Activated CD4-positive, alpha-beta T cell treated with anti-CD3 and anti-CD28 coated beads, Interleukin-2, Interleukin-4, amounts not matched to agents 100 ng/mL and 50 ng/mL, durations not matched to agents 16 hours and 8 hours (primary cell): ENCODE results near the gene ATP8A2.
"Not testable (repeated sequence)": the region's sequence is repeated elsewhere in the genome, so short reads cannot be mapped to it uniquely, and the experiment has no call there.

ENCODE experiments used
- DNase-seq: peaks from one replicate; pipeline ENCODE4 v3.0.0-alpha.2; 2020; ENCODE audit warnings: low spot score

Gene ATP8A2

GRCh38 chr13:25923217-25924085, 551.7 kb downstream of the ATP8A2 start:
- DNase-seq: no peak

GRCh38 chr13:25927363-25927762, 555.6 kb downstream of the ATP8A2 start:
- DNase-seq: no peak

GRCh38 chr13:25927932-25928331, 556.2 kb downstream of the ATP8A2 start:
- no peak for DNase-seq

- no peak for DNase-seq
Observed at GRCh38 chr13:25928941-25929505, 557.2 kb downstream of the ATP8A2 start.

GRCh38 chr13:25929816-25930215, 558.0 kb downstream of the ATP8A2 start:
- DNase-seq: no peak

GRCh38 chr13:25930653-25931052, 558.9 kb downstream of the ATP8A2 start:
- no peak for DNase-seq

GRCh38 chr13:25932365-25932764, 560.6 kb downstream of the ATP8A2 start:
- DNase-seq: no peak

- DNase-seq: no peak
Observed at GRCh38 chr13:25933520-25933919, 561.7 kb downstream of the ATP8A2 start.

- DNase-seq: no peak
Observed at GRCh38 chr13:25934127-25934526, 562.4 kb downstream of the ATP8A2 start.

- no peak for DNase-seq
Observed at GRCh38 chr13:25939961-25940687, 568.4 kb downstream of the ATP8A2 start.

- DNase-seq: no peak
Observed at GRCh38 chr13:25943081-25943480, 571.3 kb downstream of the ATP8A2 start.

GRCh38 chr13:25943658-25944057, 571.9 kb downstream of the ATP8A2 start:
- no peak for DNase-seq

- DNase-seq: no peak
Observed at GRCh38 chr13:25945596-25945995, 573.8 kb downstream of the ATP8A2 start.

- DNase-seq: no peak
Observed at GRCh38 chr13:25946321-25946720, 574.5 kb downstream of the ATP8A2 start.

- no peak for DNase-seq
Observed at GRCh38 chr13:25948910-25949309, 577.1 kb downstream of the ATP8A2 start.

- no peak for DNase-seq
Observed at GRCh38 chr13:25951831-25952230, 580.1 kb downstream of the ATP8A2 start.

GRCh38 chr13:25954080-25954479, 582.3 kb downstream of the ATP8A2 start:
- DNase-seq: not testable (repeated sequence)

GRCh38 chr13:25954943-25955342, 583.2 kb downstream of the ATP8A2 start:
- not testable (repeated sequence) for DNase-seq

- no peak for DNase-seq
Observed at GRCh38 chr13:25958986-25959385, 587.2 kb downstream of the ATP8A2 start.

GRCh38 chr13:25961294-25961693, 589.5 kb downstream of the ATP8A2 start:
- DNase-seq: no peak

GRCh38 chr13:25963674-25964073, 591.9 kb downstream of the ATP8A2 start:
- no peak for DNase-seq

GRCh38 chr13:25965596-25965995, 593.8 kb downstream of the ATP8A2 start:
- no peak for DNase-seq

- no peak for DNase-seq
Observed at GRCh38 chr13:25966086-25966485, 594.3 kb downstream of the ATP8A2 start.
